C4-2B (cell line): ENCODE results near the gene SUV39H1.

Experiments used
- ZFX ChIP-seq: fragments of 450-650 bp; IDR thresholded peaks from 2 replicates; pipeline ENCODE4 v1.6.1; 2017
- TF ChIP-seq, protein P1 (sequence below): fragments of 450-650 bp; conservative IDR thresholded peaks from 2 replicates; pipeline ENCODE4 v1.5.1; 2017; ENCODE audit warnings: mild to moderate bottlenecking

DNA sequence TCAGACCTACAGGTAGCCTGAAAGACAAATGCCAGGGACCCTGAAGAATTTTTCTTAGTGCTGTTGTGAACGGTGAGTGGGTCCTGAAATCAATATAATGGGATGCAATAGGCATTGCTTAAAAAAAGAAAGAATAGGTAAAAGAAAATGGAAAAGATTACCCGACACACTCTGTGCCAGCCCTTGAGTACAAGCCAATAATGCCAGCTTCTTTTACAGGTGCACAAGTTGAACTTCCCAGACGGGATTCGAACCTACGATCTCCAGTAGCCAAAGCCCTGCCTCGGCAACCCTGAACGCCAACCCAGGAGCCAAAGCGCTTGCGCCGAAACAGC, 40.3 kb downstream of the SUV39H1 start:
- TF ChIP-seq, protein P1, sequence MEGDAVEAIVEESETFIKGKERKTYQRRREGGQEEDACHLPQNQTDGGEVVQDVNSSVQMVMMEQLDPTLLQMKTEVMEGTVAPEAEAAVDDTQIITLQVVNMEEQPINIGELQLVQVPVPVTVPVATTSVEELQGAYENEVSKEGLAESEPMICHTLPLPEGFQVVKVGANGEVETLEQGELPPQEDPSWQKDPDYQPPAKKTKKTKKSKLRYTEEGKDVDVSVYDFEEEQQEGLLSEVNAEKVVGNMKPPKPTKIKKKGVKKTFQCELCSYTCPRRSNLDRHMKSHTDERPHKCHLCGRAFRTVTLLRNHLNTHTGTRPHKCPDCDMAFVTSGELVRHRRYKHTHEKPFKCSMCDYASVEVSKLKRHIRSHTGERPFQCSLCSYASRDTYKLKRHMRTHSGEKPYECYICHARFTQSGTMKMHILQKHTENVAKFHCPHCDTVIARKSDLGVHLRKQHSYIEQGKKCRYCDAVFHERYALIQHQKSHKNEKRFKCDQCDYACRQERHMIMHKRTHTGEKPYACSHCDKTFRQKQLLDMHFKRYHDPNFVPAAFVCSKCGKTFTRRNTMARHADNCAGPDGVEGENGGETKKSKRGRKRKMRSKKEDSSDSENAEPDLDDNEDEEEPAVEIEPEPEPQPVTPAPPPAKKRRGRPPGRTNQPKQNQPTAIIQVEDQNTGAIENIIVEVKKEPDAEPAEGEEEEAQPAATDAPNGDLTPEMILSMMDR = no peak
- no peak for TF ChIP-seq ZFX
